SJCRH30 (cell line): ENCODE data around the gene S100A4. TPM values are rescaled to one million over a fixed set of nuclear protein-coding genes. Genes with fewer than 3 reads are reported as not detected.

Experiments used
- DNase-seq, 2 experiments: peaks; one replicate each; pipeline ENCODE4 v3.0.0-alpha.2; 2015 to 2020
- H3K27ac ChIP-seq: fragments of 250-450 bp; sonication (Bioruptor Pico); 2 replicates; pipeline ENCODE4 v1.5.1; 2020; ENCODE audit warnings: mild to moderate bottlenecking, moderate library complexity
- H3K27me3 ChIP-seq: fragments of 250-450 bp; sonication (Bioruptor Pico); 2 replicates; pipeline ENCODE4 v1.5.1; 2020; ENCODE audit warnings: mild to moderate bottlenecking, moderate library complexity
- H3K36me3 ChIP-seq: fragments of 250-450 bp; sonication (Bioruptor Pico); 2 replicates; pipeline ENCODE4 v1.5.1; 2020; ENCODE audit warnings: mild to moderate bottlenecking, moderate library complexity
- H3K4me1 ChIP-seq: fragments of 250-450 bp; sonication (Bioruptor Pico); 2 replicates; pipeline ENCODE4 v1.5.1; 2020; ENCODE audit warnings: mild to moderate bottlenecking, moderate library complexity
- H3K4me3 ChIP-seq: fragments of 250-450 bp; sonication (Bioruptor Pico); 2 replicates; pipeline ENCODE4 v1.5.1; 2020; ENCODE audit warnings: mild to moderate bottlenecking, moderate library complexity
- H3K9me3 ChIP-seq: fragments of 250-450 bp; sonication (Bioruptor Pico); replicated peaks from 2 replicates; pipeline ENCODE4 v1.5.1; 2020; ENCODE audit warnings: mild to moderate bottlenecking, moderate library complexity
- total RNA-seq: library from RNA; depleted of rRNA; stranded (reverse); fragments of >200 nt; shearing (Covaris generic); gene quantifications from 2 replicates; pipeline ENCODE4 v1.2.3, GENCODE V29; 2014

S100A4 gene
- total RNA-seq, 1 experiment from 2014 or later, result 2.1 TPM

DNA sequence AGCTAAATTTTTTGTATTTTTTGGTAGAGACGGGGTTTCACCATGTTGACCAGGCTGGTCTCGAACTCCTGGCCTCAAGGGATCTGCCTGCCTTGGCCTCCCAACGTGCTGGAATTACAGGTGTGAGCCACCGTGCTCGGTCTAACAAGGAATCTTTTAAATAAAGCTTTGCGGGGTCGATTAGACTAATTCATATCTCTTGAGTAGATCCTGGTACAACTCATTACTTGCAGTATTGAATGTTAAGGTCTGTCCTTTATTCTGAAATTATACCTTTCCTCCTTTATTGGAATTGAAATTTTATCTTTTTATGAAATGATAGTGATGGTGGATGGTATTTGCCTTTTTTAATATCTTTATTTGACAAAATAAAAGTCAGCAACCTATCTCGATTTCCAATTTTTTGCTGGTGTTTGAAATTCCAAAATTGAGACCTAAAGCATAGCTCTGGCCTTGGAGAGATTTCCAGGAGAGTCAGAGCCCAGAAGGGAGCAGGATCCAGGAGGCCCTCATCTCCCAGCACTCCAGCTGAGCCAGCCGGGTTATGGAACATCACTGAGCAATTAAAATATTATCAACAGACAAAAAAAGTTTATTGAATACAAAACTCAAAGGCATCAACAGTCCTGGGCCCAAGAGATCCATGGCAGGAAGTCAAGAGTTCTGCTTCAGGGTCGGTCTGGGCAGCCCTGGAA is 15.3 kb upstream of the S100A4 start:
- peaks cover 18% of the 10 kb centered on the region for H3K4me1 ChIP-seq
- DNase-seq, result no peak
- no peak overlapping the region for H3K4me3 ChIP-seq
- H3K36me3 ChIP-seq, result no peaks in the 10 kb centered on the region
- no peaks in the 10 kb centered on the region for H3K9me3 ChIP-seq
- H3K27me3 ChIP-seq, result no peaks in the 10 kb centered on the region
- no peak overlapping the region for H3K27ac ChIP-seq

DNA sequence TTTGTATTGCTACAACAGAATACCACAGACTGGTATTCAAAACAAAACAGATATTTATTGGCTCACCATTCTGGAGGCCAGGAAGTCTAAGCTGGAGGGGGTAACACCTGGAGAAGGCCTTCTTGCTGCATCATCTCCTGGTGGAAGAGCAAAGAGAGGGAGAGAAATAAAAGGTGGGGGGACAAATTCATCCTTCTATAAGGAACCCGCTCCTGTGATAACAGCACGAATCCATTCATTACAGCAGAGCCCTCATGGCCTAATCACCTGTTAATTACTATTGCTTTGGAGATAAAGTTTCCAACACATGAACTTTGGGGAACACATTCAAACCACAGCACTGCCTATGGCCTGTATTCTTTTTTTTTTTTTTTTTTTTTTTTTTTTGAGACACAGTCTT is 14.6 kb upstream of the S100A4 start:
- Histone ChIP-seq H3K4me1 (peaks cover 11% of the 10 kb centered on the region), H3K27ac (no peak overlapping the region), H3K27me3 (no peaks in the 10 kb centered on the region), H3K4me3 (no peak overlapping the region), H3K36me3 (no peaks in the 10 kb centered on the region), H3K9me3 (no peaks in the 10 kb centered on the region)
- DNase-seq, result no peak

DNA sequence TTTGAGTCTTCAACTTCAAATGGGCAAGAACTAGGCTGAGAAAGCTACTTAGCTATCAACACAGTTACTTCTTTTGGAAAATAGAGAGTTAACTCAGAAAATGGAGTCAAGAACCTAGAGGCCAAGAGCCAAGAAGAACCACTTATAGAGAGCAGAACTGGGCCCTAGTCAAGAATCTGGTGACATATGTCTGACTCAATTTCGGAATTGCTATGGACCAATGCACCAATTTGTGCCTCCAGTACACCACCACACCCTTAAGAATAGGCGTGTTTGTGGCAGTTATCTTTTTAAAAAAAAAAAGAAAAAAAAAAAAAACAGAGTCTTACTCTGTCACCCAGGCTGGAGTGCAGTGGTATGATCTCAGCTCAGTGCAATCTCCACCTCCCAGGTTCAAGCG is 12.3 kb upstream of the S100A4 start:
- H3K4me1 ChIP-seq, result peaks cover 10% of the 10 kb centered on the region
- no peaks in the 10 kb centered on the region for H3K9me3 ChIP-seq
- no peaks in the 10 kb centered on the region for H3K36me3 ChIP-seq
- no peak for DNase-seq
- no peak overlapping the region for H3K27ac ChIP-seq
- H3K27me3 ChIP-seq, result no peaks in the 10 kb centered on the region
- no peak overlapping the region for H3K4me3 ChIP-seq

DNA sequence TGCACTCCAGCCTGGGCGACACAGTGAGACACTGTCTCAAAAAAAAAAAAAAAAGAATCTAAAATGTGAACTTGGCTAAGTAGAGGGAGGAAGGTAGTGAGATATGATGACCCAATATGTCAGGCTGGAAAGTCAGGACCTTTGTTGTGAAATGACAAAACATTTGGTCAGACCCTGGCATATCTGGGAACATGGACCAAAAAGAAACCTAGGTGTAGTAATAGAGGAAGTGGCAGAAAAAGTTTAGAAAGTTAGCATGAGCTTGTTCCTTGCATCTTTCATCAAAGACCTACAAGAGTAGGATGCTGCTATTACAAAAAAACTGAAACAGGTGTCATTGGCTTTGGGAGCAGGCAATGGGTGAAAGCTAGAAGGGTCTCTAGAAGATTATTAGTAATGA is 10.7 kb upstream of the S100A4 start:
- peaks cover 10% of the 10 kb centered on the region for H3K4me1 ChIP-seq
- no peak for DNase-seq
- no peaks in the 10 kb centered on the region for H3K9me3 ChIP-seq
- H3K27me3 ChIP-seq, result no peaks in the 10 kb centered on the region
- H3K27ac ChIP-seq, result no peak overlapping the region
- no peak overlapping the region for H3K4me3 ChIP-seq
- H3K36me3 ChIP-seq, result no peaks in the 10 kb centered on the region

DNA sequence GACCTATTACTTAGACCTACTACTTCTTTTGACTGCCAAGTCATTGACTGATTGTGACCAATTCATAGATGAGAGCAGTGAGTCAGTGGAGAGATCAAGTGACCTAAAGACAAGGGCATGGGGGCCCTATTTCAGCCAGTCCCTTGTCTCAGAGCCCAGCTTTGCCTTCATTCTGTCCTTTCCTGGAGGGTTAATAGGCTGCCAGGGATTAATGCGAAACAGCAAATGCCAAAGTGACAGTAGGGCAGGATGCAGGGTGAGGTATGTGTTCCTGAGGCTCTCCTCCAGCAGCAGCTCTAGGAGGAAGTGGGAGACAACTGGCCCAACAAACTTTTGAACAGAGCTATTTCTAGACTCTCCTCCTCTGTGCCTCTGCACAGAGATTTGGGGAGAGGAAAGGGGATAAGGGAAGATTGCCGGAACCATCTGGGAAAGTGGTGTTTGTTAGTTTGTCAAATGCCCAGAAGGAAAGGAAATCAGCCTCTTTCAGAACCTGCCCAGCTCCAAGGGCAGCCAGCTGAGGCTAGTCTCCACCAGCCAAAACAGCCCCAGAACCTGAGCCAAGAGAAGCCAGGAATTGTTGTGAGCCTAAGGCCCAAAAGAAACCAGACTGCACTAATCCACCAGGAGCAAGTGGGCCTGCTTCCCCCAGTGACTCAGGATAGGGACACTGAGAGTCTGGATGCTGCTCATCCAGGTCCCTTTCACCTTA is 8.4 kb upstream of the S100A4 start:
- Histone ChIP-seq H3K36me3 (no peaks in the 10 kb centered on the region), H3K9me3 (no peaks in the 10 kb centered on the region), H3K4me3 (no peak overlapping the region), H3K27me3 (no peaks in the 10 kb centered on the region), H3K4me1 (peaks cover 17% of the 10 kb centered on the region), H3K27ac (no peak overlapping the region)
- DNase-seq, result no peak

DNA sequence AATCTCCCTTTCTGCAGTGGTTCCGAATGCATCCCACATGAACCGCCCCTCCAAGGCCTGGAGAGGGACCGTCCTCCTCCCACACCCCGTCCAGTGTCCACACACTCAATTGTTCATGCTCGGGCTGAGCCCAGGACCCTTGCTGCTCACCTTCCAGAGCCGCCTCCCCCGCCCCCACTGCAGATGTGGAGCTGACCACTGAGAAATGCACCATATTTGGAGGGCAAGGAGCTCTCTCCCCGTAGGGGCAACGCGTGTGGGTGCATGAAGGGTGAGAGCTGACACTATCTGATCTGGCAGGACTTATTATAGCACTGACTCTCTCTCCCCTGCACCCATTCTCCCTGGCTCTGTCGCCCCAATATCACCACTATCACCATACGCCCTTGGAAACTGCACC is 7.5 kb upstream of the S100A4 start:
- Histone ChIP-seq H3K27me3 (no peaks in the 10 kb centered on the region), H3K27ac (no peak overlapping the region), H3K36me3 (no peaks in the 10 kb centered on the region), H3K4me1 (peaks cover 21% of the 10 kb centered on the region), H3K4me3 (no peak overlapping the region), H3K9me3 (no peaks in the 10 kb centered on the region)
- no peak for DNase-seq

DNA sequence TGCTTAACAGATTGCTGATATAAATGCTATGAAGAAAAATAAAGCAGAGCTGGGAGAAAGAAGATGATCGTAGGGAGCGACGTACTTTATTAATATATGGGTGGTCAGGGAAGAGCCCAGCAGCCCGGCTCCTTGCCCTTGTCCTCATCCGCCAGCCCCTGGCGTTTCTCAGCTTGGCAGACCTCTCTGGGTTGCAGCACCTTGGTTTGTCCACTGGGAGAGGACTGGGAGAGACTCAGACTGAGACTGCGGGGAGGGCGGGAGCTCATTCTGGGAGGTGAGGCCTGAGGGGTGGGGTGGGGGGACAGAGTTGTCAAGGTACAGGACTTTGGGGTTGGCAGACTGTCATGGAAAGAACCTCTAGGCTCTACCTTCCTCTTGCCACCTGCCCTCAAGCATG is 6.7 kb upstream of the S100A4 start:
- H3K36me3 ChIP-seq, result no peaks in the 10 kb centered on the region
- no peaks in the 10 kb centered on the region for H3K27me3 ChIP-seq
- peaks cover 21% of the 10 kb centered on the region for H3K4me1 ChIP-seq
- no peaks in the 10 kb centered on the region for H3K9me3 ChIP-seq
- H3K27ac ChIP-seq, result no peak overlapping the region
- DNase-seq, result no peak
- H3K4me3 ChIP-seq, result no peak overlapping the region

DNA sequence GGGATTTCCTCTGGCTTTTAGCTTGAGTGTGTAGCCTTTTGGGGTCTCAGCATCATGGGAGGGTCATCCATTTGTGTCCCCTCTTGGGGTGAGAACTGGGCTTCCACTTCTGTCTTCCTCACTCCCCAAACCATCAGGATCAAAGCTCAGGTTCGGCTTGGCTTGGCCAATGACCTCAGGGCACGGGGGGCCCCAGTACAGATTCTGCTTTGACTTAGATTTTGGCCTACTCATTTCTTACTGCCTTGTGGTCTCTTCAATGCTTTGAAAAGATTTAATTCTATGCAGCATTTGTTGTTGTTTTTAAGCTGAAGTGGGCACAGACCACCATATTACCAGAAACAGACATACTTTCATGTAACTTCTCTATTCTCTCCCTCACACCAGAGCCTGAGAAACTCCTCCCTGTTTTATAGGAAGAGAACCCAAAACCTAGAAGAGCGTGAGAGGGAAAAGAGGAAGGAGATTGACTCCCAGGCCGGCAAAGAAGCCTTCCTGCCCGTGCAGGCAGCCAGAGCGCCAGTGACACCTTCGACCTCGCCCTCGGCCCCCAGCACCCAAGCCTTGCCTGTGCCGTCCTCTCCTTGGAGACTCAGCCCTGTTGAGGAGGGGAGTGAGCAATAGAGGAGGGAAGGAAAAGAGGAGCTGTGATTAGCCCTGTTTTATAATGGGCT is 5.4 kb upstream of the S100A4 start:
- Histone ChIP-seq H3K4me3 (no peak overlapping the region), H3K27ac (no peak overlapping the region), H3K36me3 (no peaks in the 10 kb centered on the region), H3K27me3 (no peaks in the 10 kb centered on the region), H3K4me1 (peaks cover 21% of the 10 kb centered on the region), H3K9me3 (no peaks in the 10 kb centered on the region)
- DNase-seq, result no peak

DNA sequence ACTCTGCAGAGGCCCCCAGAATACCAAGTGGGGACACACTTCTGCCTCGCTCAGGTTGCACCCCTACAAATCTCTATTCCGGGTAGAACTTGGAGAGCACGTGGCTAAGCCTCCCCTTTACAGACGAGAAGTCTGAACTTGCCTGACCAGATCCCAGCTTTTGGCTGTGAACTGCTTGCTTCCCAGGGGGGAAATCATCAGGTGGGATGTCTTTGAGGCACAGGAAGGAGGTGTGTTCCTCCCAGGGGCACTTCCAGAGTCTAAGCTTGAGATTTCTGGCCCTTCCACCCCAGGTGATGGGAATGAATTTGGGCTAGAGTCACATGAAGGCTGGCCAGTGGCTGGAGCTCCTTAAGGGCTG is 4.8 kb upstream of the S100A4 start:
- DNase-seq, result no peak
- Histone ChIP-seq H3K9me3 (no peaks in the 10 kb centered on the region), H3K36me3 (no peaks in the 10 kb centered on the region), H3K4me1 (peaks cover 21% of the 10 kb centered on the region), H3K27me3 (no peaks in the 10 kb centered on the region), H3K4me3 (no peak overlapping the region), H3K27ac (no peak overlapping the region)

DNA sequence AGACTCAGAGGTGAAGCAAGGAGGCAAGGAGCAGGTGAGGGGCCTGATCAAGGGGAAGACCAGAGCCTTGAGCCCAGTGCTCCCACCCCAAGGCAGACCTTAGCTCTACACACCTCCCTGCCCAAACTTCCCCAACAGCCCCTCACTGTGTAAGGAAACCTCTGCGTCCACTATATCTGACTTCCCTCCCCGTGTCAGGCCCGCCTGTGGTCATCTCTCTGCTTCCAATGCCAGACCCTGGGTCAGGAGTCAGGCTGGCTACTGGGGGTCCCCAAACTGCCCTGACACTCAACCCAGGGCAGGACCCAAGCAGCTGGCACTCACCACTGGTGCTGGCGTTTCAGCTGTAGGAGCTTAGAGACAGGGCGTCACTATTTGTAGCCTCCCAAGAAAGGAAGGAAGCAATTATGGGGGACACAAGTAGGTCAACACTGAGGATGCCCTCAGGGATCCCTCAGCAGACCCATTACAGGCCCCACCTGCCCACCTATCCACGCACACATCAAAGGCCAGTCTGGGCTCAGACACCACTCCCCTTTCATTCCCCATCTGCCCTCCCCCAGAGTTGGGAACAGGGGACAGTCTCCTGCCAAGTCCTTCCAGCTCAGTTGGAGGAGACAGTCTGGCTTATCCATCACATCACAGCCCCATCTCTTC is 4.3 kb upstream of the S100A4 start:
- no peaks in the 10 kb centered on the region for H3K27me3 ChIP-seq
- no peaks in the 10 kb centered on the region for H3K36me3 ChIP-seq
- DNase-seq, result no peak
- no peaks in the 10 kb centered on the region for H3K9me3 ChIP-seq
- H3K27ac ChIP-seq, result no peak overlapping the region
- H3K4me3 ChIP-seq, result no peak overlapping the region
- H3K4me1 ChIP-seq, result peaks cover 21% of the 10 kb centered on the region

DNA sequence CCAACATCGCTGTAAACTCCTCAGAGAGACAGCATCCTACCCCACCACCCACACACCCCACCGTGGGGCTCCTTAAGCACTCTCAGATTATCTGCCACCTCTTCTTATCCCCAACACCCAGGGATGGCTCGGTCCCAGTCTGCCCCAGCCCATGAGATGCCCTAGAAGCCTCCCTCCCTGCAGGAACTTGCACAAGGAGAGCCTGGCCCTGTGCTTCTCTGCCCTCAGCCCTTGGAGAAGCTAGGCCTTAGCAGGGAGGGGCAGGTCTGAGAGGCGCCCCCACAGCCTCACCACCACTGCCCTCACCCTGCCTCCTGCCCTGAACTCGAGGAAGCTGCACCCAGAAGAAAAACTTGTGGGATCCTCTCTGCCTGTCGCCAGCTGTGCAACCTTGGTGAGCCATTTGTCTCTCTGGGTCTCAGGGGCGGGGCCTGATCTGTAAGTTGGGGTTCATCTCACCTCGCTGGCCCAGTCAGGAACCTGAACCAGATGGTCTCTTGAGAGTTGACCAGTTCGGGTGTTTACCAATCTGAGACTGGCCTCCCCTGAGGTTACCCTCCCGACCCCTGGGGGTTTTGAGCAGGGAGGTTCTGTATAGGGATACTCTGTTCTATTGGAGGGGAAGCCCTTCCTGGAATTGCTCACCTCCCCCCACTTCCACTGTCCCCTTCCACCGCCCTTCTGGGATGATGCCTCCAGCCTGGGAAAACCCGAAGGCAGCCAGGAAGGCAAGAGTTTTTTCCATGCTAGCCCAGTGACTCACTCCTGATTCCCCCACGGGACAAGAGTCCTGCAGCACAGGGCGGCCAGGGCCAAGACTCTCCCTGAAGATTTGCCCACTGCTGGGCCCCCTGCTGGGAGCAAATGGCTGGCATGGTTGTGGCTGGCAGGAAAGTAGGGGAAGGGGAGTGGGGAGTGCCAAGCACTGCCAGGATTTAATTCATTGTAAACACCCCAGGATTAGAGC is 3.4 kb upstream of the S100A4 start, which contains the start of gene S100A3:
Gene S100A3, minus strand, starts transcription at position 537 of the 967 bp plus-strand sequence. CDS start 773 bp downstream, outside the sequence.
- no peaks in the 10 kb centered on the region for H3K9me3 ChIP-seq
- H3K27me3 ChIP-seq, result no peaks in the 10 kb centered on the region
- H3K36me3 ChIP-seq, result no peaks in the 10 kb centered on the region
- DNase-seq, result peak; percentile 35 to 44
- peaks cover 20% of the 10 kb centered on the region for H3K4me1 ChIP-seq
- no peak within 1 kb of the TSS for H3K27ac ChIP-seq
- H3K4me3 ChIP-seq, result no peak within 1 kb of the TSS

DNA sequence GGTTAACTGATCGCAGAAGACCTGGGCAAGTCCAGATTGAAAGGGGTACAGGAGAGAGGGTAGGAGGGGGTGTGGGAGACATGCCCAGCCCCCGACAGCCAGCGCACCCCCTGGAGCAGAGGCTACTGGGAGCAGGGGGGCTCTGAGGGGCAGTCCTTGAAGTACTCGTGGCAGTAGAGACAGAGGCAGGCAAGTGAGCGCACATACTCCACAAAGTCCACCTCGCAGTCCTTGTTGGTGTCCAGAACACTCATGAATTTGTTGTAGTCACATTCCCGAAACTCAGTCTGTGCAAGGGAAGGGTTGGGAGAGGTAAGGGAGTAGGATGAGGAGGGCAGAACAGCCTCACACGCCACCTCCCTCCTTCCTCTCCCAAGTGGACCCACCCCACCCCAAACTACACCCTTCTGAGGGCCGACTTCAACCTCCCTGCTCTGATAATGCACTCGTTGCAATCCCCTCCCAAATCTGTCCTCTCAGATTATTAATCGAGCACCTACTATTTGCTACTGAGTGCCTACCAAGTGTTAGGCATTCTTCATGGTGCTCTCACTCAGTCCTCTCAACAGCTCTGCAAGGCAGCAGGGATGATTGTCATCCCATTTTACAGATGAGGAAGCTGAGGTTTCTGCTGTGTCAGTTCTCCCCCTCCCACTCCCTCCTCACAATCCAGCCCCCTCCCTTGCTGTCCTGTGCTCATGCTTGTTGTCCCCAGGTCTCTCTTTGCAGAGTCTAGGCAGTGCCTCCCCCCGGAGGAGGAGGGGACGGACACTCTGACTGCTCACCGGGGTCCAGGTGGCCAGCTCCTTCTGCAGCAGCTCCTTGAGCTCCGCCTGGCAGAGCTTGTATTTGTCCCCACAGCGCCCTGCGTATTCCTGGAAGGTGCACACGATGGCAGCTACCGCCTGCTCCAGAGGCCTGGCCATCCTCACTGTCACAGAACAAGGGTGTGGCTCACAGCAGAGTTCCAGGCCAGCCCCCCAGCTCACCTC is 2.2 kb upstream of the S100A4 start:
- no peak for DNase-seq
- H3K4me1 ChIP-seq, result peaks cover 14% of the 10 kb centered on the region
- no peak overlapping the region for H3K27ac ChIP-seq
- no peaks in the 10 kb centered on the region for H3K27me3 ChIP-seq
- no peak overlapping the region for H3K4me3 ChIP-seq
- H3K36me3 ChIP-seq, result no peaks in the 10 kb centered on the region
- H3K9me3 ChIP-seq, result no peaks in the 10 kb centered on the region

DNA sequence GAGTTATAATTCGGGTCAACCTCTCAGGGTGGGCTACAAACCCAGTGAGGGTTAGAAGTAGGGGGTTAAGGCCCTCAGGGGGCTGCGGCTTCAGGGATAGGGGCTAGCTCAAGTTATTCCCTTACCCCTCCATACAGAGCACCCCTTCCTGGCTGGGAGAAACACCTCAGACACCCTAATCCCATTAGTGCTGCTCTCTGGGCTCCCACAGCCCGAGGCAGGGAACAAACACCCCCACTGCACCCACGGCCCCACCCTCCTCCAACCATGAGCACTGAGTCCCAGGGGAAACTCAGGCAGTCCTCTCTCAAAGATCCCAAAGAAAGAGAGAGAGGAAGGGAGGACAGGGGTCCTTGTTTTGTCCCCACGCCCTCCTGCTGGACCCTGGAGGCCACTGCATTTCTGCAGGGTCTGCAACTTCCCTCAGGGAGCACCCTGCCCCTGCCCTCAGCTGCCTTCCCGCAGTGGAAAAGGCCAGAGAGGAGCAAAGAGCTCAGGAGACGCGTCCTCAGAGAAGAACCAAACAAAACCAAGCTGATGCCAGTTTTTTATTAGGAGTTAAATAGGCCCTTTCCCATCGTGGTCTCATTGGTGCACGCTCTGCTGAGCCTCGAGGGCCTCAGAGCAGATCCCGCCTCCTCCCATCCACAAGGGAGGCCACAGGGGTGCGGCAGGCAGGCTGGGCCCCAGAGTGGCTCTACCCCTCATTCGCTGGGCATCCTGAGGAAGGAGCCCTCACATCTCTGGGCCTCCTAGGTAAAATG is 1.4 kb upstream of the S100A4 start:
- Histone ChIP-seq H3K27ac (no peak overlapping the region), H3K4me3 (no peak overlapping the region), H3K9me3 (no peaks in the 10 kb centered on the region), H3K4me1 (peaks cover 14% of the 10 kb centered on the region), H3K36me3 (no peaks in the 10 kb centered on the region), H3K27me3 (no peaks in the 10 kb centered on the region)
- DNase-seq, result no peak
